Tibial nerve (tissue), 4 donors: ENCODE results near the gene KCNJ8. TPM values are rescaled to one million over a fixed set of nuclear protein-coding genes. Genes with fewer than 3 reads are reported as not detected.
"Not testable (repeated sequence)": the region's sequence is repeated elsewhere in the genome, so short reads cannot be mapped to it uniquely, and the experiment has no call there.

Experiments
- DNase-seq, 2 donors: peaks; one replicate each; pipeline ENCODE4 v3.0.0-alpha.2; 2019; ENCODE audit warnings: low spot score in 2 of 2
- H3K27ac ChIP-seq, 4 donors: fragments of 200-600 bp; sonication (generic) in 3 of 4; one replicate each; pipeline ENCODE4 v1.5.1; 2017 to 2019; ENCODE audit warnings: mild to moderate bottlenecking in 1 of 4
- H3K27me3 ChIP-seq, 2 donors: fragments of 200-600 bp; sonication (generic) in 1 of 2; one replicate each; pipeline versions ENCODE4 v1.5.1 to v1.6.0; 2017 to 2019
- H3K36me3 ChIP-seq, 3 donors: fragments of 200-600 bp; sonication (generic); one replicate each; pipeline ENCODE4 v1.5.1; 2018 to 2019
- H3K4me1 ChIP-seq, 4 donors: fragments of 200-600 bp; sonication (generic) in 3 of 4; one replicate each; pipeline ENCODE4 v1.5.1; 2017 to 2019
- H3K4me3 ChIP-seq, 4 donors: fragments of 200-600 bp; sonication (generic) in 3 of 4; one replicate each; pipeline ENCODE4 v1.5.1; 2017 to 2019; ENCODE audit warnings: mild to moderate bottlenecking in 1 of 4, moderate library complexity in 1 of 4
- H3K9me3 ChIP-seq, 4 donors: fragments of 200-600 bp; sonication (generic) in 3 of 4; one replicate each; pipeline ENCODE4 v1.5.1; 2017 to 2019
- CTCF ChIP-seq, 5 experiments: fragments of 200-600 bp in 3 of 5; fragments of 450-650 bp in 2 of 5; sonication (generic) in 3 of 5; IDR thresholded peaks; one replicate each; pipeline ENCODE4 v1.5.1; 2016 to 2019; ENCODE audit warnings: antibody characterized with exemption in 5 of 5, mild to moderate bottlenecking in 3 of 5, moderate library complexity in 2 of 5
- EP300 ChIP-seq, 2 donors: sonication (generic); formaldehyde crosslinking; IDR thresholded peaks; one replicate each; pipeline ENCODE4 v1.6.1; 2017; ENCODE audit warnings: antibody characterized with exemption in 2 of 2, mild to moderate bottlenecking in 1 of 2
- POLR2A ChIP-seq, 2 donors: fragments of 450-650 bp; IDR thresholded peaks; one replicate each; pipeline ENCODE4 v1.6.1; 2017; ENCODE audit warnings: antibody characterized with exemption in 2 of 2, mild to moderate bottlenecking in 2 of 2, moderate library complexity in 2 of 2
- WGBS, 2 donors: methylation state at CpG; one replicate each; pipeline ENCODE4 v1.1.5; 2018; 5-methylcytosine and 5-hydroxymethylcytosine counted together
- total RNA-seq, 4 donors: library from RNA; depleted of rRNA; stranded (reverse); fragments of >200 nt; gene quantifications; one replicate each; pipeline ENCODE4 v1.1.0, GENCODE V29; 2016

KCNJ8 gene
- total RNA-seq, 4 donors from 2014 or later = 7.4 to 19.5 (median 12.9) TPM

- Histone ChIP-seq H3K4me1 (no peaks in the 10 kb centered on the region), H3K4me3 (no peak overlapping the region), H3K27me3 (no peaks in the 10 kb centered on the region), H3K27ac (no peak overlapping the region), H3K36me3 (no peaks in the 10 kb centered on the region), H3K9me3 (no peaks in the 10 kb centered on the region)
- no peak for DNase-seq
- TF ChIP-seq EP300 (IDR thresholded peaks at IDR 0.05) (no peak), CTCF (IDR thresholded peaks at IDR 0.05) (no peak), POLR2A (IDR thresholded peaks at IDR 0.05) (no peak)
Observed at GRCh38 chr12:21806255-21806654, 31.7 kb upstream of the KCNJ8 start.

DNA sequence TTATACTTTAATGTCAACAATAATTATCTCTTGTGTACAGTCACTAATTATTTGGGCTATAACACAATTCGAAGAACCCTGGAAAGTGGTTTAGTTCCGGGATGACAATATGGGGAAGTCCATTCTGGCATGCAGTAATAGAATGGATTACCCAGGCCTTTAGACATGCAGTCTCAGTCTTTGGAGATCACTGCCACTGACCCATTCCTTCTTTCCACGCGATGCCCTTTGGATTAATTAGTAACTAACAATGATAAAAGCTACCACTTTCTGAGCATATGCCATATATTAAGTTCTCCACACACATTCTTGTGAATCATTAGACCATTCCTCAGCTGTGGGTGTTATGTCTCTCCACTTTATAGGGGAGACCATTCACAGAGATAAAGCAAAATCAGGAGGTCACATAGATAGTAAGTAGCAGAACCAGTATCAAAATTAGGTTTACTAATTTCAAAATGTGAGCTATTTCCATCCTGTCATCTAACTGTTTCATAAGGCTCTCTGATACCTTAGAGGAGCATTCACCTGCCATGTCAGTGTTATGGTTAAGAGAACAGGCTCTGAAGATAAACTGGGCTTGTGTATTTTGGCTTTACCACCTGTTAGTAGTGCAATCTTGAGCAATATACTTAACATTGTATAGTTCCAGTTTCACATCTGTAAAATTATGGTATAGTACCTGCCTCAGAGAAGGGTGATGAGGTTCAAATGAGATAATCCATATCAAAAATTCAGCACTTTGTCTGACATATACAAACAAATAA is 27.2 kb upstream of the KCNJ8 start:
- TF ChIP-seq POLR2A (IDR thresholded peaks at IDR 0.05) (no peak), EP300 (IDR thresholded peaks at IDR 0.05) (no peak), CTCF (IDR thresholded peaks at IDR 0.05) (no peak)
- 86 to 92% methylated on average over 4 of the region's 4 CpGs for WGBS, 2 donors
- no peaks in the 10 kb centered on the region for H3K4me1 ChIP-seq
- no peaks in the 10 kb centered on the region for H3K9me3 ChIP-seq
- no peaks in the 10 kb centered on the region for H3K27me3 ChIP-seq
- no peak overlapping the region for H3K4me3 ChIP-seq
- no peak for DNase-seq
- no peak overlapping the region for H3K27ac ChIP-seq
- no peaks in the 10 kb centered on the region for H3K36me3 ChIP-seq

- Histone ChIP-seq H3K4me1 (no peaks in the 10 kb centered on the region), H3K27me3 (no peaks in the 10 kb centered on the region), H3K36me3 (no peaks in the 10 kb centered on the region), H3K27ac (no peak overlapping the region), H3K9me3 (no peaks in the 10 kb centered on the region), H3K4me3 (no peak overlapping the region)
- no peak for DNase-seq
- 85% methylated on average over 1 of the region's 1 CpG for WGBS, 2 donors
- TF ChIP-seq EP300 (IDR thresholded peaks at IDR 0.05) (no peak), CTCF (IDR thresholded peaks at IDR 0.05) (no peak), POLR2A (IDR thresholded peaks at IDR 0.05) (no peak)
Observed at GRCh38 chr12:21800011-21800410, 25.5 kb upstream of the KCNJ8 start.

DNA sequence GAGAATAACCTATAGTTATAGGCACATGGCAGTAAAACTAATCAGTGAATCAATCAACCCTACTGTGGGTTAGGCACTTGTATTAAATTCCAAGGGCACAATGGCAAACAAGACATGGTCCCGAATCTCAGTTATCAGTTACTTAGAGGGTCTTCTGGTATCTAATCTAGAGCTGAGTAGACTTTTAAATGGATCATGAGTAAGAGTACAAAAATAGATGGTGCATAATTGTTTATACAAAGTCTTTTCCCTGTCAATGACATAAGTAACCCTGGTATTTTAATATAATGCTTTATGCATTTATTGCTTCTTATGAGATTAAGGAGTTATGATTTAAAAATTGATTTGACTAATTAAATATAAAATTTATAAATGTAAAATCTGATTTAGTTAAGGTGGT is 23.0 kb upstream of the KCNJ8 start:
- Histone ChIP-seq H3K4me3 (no peak overlapping the region), H3K27me3 (no peaks in the 10 kb centered on the region), H3K36me3 (no peaks in the 10 kb centered on the region), H3K4me1 (no peaks in the 10 kb centered on the region), H3K9me3 (peaks cover 0 to 3% (median 0%) of the 10 kb centered on the region in 4 donors), H3K27ac (no peak overlapping the region)
- 86 to 88% methylated on average over 1 of the region's 1 CpG for WGBS, 2 donors
- TF ChIP-seq EP300 (IDR thresholded peaks at IDR 0.05) = no peak
- TF ChIP-seq CTCF (IDR thresholded peaks at IDR 0.05) = no peak
- TF ChIP-seq POLR2A (IDR thresholded peaks at IDR 0.05) = no peak
- no peak for DNase-seq

GRCh38 chr12:21795648-21796328 is 21.3 kb upstream of the KCNJ8 start:
- TF ChIP-seq POLR2A (IDR thresholded peaks at IDR 0.05) (no peak), EP300 (IDR thresholded peaks at IDR 0.05) (no peak), CTCF (IDR thresholded peaks at IDR 0.05) (no peak)
- no peaks in the 10 kb centered on the region for H3K4me1 ChIP-seq
- H3K4me3 ChIP-seq = no peak overlapping the region
- 91 to 93% methylated on average over 9 to 10 of the region's 10 CpGs for WGBS, 2 donors
- H3K27ac ChIP-seq = no peak overlapping the region
- peaks cover 0 to 4% (median 0%) of the 10 kb centered on the region in 4 donors for H3K9me3 ChIP-seq
- H3K27me3 ChIP-seq = no peaks in the 10 kb centered on the region
- H3K36me3 ChIP-seq = no peaks in the 10 kb centered on the region
- no peak for DNase-seq

- not testable (repeated sequence) for H3K27ac ChIP-seq, DNase-seq, H3K27me3 ChIP-seq, H3K4me3 ChIP-seq, H3K9me3 ChIP-seq, H3K36me3 ChIP-seq, H3K4me1 ChIP-seq
- WGBS, 2 donors = 71 to 81% methylated on average over 5 to 8 of the region's 8 CpGs
Observed at GRCh38 chr12:21794807-21795595, 20.5 kb upstream of the KCNJ8 start.

GRCh38 chr12:21789687-21790086 is 15.2 kb upstream of the KCNJ8 start:
- 89 to 92% methylated on average over 4 of the region's 4 CpGs for WGBS, 2 donors

More at GRCh38 chr12:21789687-21790086, 15.2 kb upstream of the KCNJ8 start:
- H3K4me3 ChIP-seq, H3K36me3 ChIP-seq, H3K27ac ChIP-seq, H3K27me3 ChIP-seq, H3K4me1 ChIP-seq, DNase-seq: not testable (repeated sequence)
- H3K9me3 ChIP-seq = peaks cover 0 to 11% (median 0%) of the 10 kb centered on the region in 4 donors
